Measurements from ENCODE around the gene C8A.

Gene C8A

DNA sequence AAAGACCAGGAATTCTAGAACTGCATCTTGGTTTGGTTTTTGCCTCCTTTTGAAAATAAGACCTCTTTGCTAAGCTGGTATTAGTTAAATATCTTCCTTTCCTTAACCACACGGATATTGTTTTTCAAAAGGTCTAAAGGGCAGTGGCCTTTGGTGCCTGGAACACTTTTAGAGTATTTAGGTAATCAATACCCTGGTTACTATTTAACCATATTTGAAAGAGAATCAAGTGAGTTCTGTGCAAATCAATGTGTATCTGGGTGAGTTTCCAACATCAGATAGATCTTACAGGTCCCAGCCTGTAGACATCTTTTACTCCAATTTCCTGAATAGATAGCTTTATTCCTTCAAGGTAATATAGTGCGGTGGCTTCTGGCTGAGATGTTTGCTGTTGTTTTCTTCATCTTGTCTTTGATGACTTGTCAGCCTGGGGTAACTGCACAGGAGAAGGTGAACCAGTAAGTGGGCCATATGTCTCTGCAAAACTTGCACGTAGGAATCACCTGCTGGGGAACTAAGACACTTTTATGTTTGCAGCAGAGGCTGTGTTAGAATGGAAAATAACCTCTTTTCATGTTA, at the start of gene C8A:
Gene C8A (plus strand): TSS at position 277 of the 579 bp plus-strand sequence. CDS start 105 bp downstream, at position 382.
- DNase-seq, result no peak

GRCh38 chr1:56806804-56807203, 47.8 kb upstream of the C8A start:
- DNase-seq, result no peak

DNA sequence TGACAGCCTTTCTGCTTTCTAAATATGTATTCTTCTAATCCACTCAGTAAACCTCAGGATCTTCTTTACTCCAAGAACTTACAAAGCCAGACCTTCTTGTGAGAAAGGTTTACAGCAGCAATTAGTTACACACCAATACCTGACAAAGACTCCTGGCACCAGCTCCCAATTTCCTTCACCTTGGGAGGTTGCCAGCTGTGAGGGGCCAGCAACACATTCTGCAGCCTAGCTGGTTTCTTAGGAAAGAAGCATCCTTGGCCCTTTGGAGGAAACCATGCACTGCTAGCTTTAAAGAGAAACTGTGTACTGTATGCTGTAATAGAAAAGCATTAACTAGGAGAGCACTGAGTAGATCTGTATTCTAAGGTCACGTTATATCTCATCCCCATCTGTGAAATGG, 46.2 kb upstream of the C8A start:
- DNase-seq, result no peak

DNA sequence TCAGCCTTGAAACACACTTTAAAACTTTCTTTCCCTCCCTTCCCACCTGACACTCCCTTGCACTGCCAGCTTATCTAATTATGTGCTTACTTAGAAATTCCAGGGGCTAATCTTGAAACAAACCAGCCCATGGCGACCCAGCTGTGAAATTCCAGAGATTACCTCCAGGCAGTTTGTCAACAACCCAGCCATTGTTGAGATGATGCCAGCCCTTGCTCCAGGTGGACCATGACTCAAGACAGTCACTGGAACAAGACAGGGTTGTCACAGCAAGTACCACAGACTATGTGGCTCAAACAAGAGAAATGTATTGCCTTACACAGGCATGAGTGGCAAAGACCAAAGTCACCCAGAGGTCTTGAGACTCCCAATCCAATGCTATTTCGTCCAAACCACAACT, 43.3 kb upstream of the C8A start:
- no peak for DNase-seq

DNA sequence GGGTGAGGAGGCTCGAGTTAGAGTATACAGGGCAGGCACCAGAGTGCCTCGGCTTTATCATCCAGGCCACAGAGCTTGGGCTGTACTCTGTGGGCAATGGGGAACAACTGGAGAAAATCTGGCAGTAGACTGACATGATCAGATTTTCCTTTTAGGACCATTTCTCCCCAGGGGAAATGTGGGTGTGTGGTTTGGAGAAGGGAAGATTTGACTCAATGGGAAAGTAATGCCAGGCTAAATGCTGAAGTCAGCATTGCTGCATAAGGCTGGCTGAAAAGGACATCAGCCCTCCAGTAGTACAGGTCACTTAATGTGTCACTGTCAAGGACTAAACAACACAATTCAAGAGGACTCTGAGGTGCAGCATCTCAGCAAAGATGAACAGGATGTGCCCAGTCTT, 40.4 kb upstream of the C8A start:
- no peak for DNase-seq

DNA sequence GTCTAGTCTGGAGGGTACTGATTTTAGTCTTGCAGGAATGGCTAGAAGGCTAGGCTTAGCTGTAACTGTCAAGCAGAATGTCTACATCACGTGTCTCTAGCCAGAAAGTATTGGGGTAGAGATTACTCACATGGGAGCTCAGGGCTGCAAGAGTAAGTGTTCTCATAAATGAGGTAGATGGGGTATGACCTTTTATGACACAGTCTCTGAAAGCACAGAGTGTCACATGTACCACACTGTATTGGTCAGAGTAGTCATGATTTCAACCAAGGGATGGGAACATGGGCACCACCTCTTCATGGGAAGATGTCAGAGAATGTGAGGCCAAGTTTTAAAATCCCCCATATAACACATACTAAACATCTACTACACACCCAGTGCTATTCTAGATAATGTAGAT, 38.3 kb upstream of the C8A start:
- no peak for DNase-seq

GRCh38 chr1:56816909-56817308, 37.7 kb upstream of the C8A start:
- peak; percentile 73 for DNase-seq

DNA sequence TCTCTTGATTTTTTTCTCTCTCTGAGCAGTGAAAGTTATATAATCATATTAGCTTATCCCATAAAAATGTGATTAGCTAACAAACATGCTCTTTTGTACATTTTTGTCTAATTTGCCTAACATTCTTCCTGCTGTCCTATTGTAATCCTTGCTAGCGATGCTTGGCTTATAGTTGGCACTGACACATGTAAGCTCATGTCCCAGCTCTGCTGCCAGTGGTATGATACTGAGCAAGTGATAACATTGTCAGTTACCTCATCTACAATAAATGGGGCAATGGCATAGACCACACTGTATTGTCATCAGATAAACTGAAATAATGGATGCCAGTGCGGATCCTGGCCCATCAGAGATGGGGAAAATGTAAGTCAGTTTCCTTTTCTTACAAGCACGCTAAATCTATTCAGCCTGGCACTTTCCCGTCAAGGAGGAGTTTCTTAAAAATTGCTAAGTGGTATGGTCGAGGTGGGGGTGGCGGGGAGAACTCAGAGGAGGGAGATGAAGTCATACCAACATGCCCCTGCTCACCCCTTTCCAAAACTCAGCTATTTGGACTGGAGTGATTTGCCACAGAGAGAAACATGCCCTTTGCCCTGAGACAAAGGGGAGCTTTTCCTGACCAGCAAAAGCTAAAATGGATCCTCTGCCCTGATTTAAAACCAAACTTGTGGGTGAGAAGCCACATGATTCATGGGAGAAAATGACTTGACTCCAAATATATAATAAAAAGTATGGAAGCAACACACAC, 36.7 kb upstream of the C8A start:
- DNase-seq, result no peak

- DNase-seq, result no peak
Observed at GRCh38 chr1:56819387-56819899, 35.2 kb upstream of the C8A start, which contains the start of gene FYB2. TSS of gene FYB2 (minus strand) at chr1:56819404. CDS start at chr1:56819290, 114 bp downstream.

GRCh38 chr1:56820755-56821461, 33.7 kb upstream of the C8A start:
- DNase-seq, result peak; percentile 81

DNA sequence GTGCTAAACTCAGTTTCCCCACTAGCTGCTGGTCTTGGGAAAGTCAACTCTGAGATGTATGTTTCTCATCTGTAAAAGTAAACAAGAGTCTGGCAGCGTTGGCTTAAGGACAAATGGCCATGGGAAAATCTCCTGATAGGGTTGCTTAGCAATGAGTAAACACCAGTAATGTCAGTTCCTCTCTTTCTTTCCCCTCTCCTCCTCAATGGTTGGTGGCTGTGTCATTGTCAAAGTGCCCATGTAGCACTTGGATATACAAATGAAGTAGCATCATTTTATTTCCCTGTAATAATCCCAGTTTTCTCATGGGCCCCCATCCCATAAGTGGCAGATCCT, 33.2 kb upstream of the C8A start:
- DNase-seq, result peak; percentile 84

- no peak for DNase-seq
Observed at GRCh38 chr1:56824271-56824670, 30.3 kb upstream of the C8A start.

DNA sequence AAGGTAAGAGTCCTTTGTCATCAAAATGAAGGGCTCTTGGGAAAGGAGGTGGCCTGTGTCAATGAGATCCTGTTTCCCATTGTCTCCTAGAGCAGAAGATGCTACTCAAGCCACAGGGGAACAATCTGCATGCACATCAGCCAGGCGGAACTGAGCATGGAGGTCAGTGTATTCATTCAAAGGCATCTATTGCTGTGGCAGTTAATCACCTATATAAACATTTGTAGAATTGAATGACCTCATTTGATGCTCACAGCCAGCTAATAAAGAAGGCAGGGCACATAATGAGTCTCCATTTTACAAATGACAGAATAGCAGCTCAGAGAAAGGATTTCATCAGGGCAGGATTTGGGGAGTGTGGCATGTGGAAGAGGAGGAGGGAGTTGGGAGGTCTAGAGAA, 29.7 kb upstream of the C8A start:
- peak; percentile 96 for DNase-seq

DNA sequence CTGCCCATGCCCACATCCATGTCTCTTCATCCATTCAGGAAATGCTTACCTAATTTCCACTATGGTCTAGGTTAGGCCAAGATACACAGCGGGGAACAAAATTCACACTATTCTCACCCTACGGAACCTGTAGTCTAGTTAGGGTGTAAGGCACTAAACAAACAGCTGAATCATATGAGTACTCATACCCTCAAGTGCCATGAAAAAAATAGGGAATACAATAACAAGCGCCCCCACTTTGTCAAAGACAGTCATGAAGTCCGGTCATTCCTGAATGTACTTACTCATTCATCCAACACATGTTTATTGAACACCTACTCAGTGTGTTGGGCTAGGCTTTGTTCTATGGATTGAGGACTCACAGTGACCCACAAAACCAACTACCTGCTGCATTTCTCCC, 29.2 kb upstream of the C8A start:
- no peak for DNase-seq

DNA sequence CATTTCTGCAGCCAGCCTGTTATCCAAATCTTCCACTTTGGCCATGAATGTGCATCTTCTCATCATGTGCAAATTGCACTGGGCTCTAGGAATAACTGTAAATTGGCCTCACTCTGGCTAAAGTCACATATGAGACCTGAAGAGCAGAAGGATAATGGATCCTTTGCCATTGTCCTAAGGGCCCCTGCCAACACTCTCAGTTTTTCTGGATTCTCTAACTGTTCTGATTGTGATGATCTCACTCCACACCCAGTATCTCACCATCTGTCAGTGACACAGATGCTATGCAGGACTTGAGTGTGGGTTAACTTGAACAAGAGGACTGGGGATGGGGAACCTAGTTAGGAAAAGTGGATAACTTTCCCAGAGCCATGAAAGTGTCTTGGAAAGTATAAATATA, 26.9 kb upstream of the C8A start:
- DNase-seq, result no peak

DNA sequence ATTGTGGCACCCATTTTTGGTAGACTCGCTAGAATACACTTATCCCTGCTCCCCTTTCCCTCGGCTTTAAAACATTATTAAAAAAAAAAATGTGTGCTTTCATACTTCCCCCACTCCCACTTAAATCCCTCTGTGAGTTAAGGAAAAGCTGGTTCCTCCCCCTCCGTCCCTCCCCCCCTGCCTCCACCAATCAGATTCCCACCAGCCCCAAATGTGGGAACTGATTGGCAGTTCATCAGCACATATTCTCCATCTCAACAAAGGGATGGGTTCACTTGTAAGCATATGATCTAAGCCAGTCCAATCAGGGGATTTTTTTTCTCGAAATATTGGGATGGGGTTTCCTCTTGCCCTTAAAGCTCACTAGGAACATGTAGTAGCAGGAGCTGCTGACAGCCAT, 24.5 kb upstream of the C8A start:
- DNase-seq, result no peak

DNA sequence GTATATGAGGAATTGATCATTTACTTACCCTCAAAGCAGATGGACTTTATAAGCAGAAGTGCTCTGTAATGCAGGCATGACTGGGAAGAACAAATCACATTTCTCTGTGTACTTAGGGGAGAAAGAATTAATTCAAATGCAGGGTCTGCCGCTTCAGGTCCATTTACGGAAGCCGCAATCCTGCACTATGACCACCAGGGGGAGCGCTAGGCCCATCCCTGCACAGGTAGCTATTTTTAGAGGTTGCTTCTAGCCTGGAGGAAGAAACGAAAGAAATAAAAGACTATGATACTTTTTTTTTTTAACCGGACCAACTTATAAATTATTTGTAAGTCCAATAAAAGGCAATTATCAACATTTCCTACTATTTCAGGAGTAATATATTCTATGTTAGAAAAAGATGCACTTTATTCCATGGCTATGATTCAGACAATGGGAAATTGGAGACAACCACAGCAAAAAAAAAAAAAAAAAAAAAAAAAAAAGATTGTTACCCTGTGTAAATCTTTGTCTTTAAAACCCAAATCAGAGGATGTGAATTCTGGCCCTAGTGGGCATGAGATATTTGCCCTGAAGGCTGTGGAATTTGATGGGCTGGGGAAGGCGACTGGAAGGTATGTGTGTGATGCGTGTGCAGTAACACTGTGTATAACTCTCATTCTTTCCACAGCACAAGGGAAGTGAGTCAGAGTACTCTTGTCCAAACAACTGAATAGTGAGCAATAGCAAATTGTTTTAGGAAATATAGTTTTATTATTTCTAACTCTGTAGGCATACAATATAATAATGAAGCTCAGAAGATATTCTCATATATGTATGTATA, 22.5 kb upstream of the C8A start:
- peak; percentile 57 for DNase-seq

DNA sequence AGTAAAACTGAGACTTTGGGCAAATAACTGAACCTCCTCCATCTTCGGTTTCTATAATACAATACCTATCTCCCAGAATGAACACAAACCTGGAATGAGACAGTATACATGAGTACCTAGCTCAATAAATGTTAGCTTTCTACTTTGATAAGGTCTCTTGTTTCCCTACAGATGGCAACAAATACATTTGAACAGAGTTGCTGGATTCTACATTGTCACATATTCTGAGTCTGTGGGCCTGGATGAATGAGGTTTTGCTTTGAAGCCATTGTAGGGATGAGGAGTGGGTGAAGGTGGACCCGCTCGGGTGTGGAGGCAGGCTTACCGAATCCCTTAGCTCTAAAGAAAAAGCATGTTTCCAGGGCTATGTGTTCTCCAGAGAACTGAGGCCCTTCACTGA, 21.5 kb upstream of the C8A start:
- no peak for DNase-seq

DNA sequence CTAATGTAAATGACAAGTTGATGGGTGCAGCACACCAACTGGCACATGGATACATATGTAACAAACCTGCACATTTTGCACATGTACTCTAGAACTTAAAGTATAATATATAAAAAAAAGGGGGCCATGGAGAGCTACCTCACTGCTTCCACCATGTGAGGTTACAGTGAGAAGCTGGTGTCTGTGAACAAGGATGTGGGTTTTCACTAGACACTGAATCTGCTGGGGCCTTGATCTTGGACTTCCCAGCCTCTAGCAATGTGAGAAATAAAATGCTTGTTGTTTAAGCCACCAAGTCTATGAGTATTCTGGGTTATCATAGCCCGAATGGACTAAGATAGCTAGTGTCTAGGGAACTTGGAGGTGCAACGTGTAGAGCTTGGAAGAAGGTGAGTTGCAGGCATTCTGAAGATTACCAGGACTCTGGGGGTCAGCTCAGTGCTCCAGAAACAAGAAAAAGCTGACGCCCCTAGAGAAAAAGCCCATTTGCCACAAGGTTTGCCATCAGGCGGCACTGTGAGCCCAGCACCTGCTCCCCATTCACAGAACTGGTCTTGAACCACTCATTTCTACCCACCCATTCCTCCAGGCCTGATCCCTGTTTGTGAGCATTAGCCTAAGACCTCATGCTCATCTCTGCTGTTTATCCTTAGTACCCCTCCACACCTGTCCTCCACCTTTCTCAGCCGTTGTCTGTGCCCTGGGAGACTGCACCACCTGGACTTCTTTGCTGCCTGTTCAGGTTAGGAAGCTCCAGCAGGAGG, 20.3 kb upstream of the C8A start:
- DNase-seq, result no peak

GRCh38 chr1:56835657-56836056, 18.9 kb upstream of the C8A start:
- DNase-seq, result no peak

DNA sequence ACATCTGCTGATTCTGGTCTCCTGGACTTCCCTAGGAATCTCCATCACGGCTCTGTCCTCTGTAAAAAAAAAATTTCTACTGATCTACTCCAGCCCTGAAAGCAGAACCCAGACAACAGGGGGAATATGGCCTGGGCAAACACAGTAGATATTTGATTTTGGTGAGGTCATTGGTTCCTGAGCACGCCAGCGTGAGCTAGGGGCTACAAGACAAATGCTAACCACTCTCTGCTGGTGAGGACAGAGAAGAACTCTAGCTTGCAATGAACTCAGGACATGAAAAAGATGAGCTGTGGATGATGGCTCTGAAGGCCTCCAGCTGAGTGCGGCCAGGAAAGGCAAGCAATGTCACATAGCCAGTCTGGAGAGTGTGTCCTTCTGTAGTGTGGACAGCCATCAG, 18.2 kb upstream of the C8A start:
- no peak for DNase-seq

DNA sequence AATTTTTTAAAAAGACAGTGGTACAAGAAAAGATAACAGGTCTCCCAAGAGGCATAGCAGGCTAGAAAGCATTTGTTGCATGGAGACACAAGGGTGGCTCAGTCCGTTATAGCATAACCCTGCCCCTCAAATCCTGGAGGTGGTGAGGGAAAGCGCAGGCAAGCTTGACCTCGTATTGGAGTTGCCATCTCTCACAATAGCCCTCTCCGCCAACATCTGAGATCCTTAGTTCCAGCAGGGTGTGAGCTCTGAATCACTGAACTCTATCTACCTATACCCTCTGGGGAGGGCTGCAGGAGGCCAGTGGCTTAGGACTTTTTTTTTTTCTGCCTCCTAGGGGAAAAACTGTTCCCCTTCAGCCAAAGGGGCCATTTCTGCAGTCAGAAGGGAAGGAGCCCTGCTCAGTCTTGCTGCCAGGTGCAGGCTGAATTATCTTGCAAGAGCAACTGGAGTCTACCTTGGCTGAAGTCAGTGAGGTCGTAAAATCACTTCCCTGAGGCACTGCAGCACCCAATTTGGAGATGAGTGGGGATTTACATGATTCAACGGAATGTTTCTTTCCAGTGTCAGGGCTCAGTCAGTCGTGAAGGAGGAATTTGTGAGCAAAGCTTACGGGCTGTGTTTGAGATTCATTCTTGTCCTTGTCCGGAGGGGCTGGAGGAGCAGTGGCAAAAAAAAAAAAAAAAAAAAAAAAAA, 17.2 kb upstream of the C8A start:
- DNase-seq, result no peak
